EH (cell line): ENCODE results near the gene MGST2.

Experiments
- DNase-seq: peaks from one replicate; pipeline ENCODE4 v3.0.0-alpha.2; 2015; ENCODE audit warnings: low read depth

Gene MGST2

GRCh38 chr4:139704915-139705485 lies 39.4 kb downstream of the MGST2 start:
- DNase-seq = peak; percentile 21

GRCh38 chr4:139709660-139710059 lies 44.0 kb downstream of the MGST2 start:
- no peak for DNase-seq

- DNase-seq = peak; percentile 46
Observed at GRCh38 chr4:139710073-139710472, 44.5 kb downstream of the MGST2 start.

- DNase-seq = peak; percentile 58
Observed at GRCh38 chr4:139711461-139711860, 45.8 kb downstream of the MGST2 start.

- no peak for DNase-seq
Observed at GRCh38 chr4:139712882-139713281, 47.3 kb downstream of the MGST2 start.

GRCh38 chr4:139715746-139716391 lies 50.2 kb downstream of the MGST2 start:
- no peak for DNase-seq

GRCh38 chr4:139718358-139718757 lies 52.7 kb downstream of the MGST2 start:
- DNase-seq = no peak

- DNase-seq = no peak
Observed at GRCh38 chr4:139718833-139719232, 53.2 kb downstream of the MGST2 start.

GRCh38 chr4:139719381-139720101 lies 53.9 kb downstream of the MGST2 start:
- DNase-seq = no peak

GRCh38 chr4:139720806-139721205 lies 55.2 kb downstream of the MGST2 start:
- DNase-seq = no peak

GRCh38 chr4:139721789-139722188 lies 56.2 kb downstream of the MGST2 start:
- no peak for DNase-seq

- no peak for DNase-seq
Observed at GRCh38 chr4:139725236-139725635, 59.6 kb downstream of the MGST2 start.

GRCh38 chr4:139726615-139727014 lies 61.0 kb downstream of the MGST2 start:
- DNase-seq = no peak

- no peak for DNase-seq
Observed at GRCh38 chr4:139728146-139728545, 62.5 kb downstream of the MGST2 start.

- DNase-seq = no peak
Observed at GRCh38 chr4:139728840-139729239, 63.2 kb downstream of the MGST2 start.

- DNase-seq = no peak
Observed at GRCh38 chr4:139732991-139733570, 67.5 kb downstream of the MGST2 start.

GRCh38 chr4:139734201-139734874 lies 68.7 kb downstream of the MGST2 start:
- peak; percentile 49 for DNase-seq

GRCh38 chr4:139734875-139735380 lies 69.3 kb downstream of the MGST2 start:
- DNase-seq = peak; percentile 67

- DNase-seq = no peak
Observed at GRCh38 chr4:139735381-139736273, 70.0 kb downstream of the MGST2 start.

- no peak for DNase-seq
Observed at GRCh38 chr4:139736274-139736660, 70.6 kb downstream of the MGST2 start.

- DNase-seq = no peak
Observed at GRCh38 chr4:139736661-139737060, 71.0 kb downstream of the MGST2 start.
